Right renal cortex interstitium (tissue), 3 donors: ENCODE measurements around the gene FAM78A. TPM values are rescaled to one million over a fixed set of nuclear protein-coding genes. Genes with fewer than 3 reads are reported as not detected.
"Not testable (repeated sequence)": the region's sequence is repeated elsewhere in the genome, so short reads cannot be mapped to it uniquely, and the experiment has no call there.

ENCODE experiments used
- DNase-seq, 3 donors: peaks; one replicate each; pipeline ENCODE4 v3.0.0-alpha.2; 2013; ENCODE audit warnings: low read depth in 3 of 3, low spot score in 2 of 3
- polyA plus RNA-seq, 3 donors: library from polyadenylated mRNA; unstranded; fragments of 120-200 nt; gene quantifications; one replicate each; pipeline ENCODE4 v1.2.1, GENCODE V29; 2013; ENCODE audit not compliant: insufficient read length in 3 of 3

FAM78A gene
- polyA plus RNA-seq, 3 donors: 2.3 to 3.1 (median 2.5) TPM

DNA sequence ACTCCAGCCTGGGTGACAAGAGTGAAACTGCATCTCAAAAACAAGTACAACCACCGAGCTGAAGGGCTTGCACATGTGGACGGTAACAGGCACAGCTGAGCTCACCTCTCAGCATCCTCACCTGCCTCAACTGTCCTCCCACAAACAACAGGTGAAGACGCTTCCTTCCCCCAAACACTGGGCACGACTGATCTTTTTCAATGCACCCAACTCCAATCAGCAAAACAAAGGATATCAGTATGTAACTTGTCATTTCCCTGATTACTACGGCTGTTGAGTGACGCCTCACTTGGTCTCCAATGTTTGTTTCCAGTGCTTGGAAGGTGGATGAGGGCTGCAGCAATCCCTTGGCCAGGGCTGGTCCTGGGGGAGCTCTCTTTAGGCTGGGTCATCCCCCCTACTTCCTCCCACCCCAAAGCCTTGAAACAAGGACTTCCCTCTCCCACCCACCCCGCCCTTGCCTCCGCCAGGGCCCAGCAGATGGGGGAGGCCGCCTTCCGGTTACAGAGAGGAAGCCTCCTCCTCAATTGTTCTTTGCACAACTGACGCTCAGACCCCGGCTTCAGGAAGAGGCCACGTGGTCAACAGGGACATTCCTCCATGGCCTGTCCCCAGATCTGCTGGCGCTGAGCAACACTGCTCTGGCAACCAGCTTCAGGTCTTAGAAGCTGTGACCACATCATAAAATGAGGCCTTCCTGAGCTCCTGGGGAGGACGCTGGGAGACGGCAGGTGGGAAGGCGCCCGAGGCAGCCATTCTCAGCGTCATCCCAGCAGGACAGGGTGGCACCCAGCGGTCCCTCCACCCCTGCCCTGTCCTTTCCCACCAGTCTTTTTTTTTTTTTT lies 5.9 kb downstream of the FAM78A start:
- no peak for DNase-seq

DNA sequence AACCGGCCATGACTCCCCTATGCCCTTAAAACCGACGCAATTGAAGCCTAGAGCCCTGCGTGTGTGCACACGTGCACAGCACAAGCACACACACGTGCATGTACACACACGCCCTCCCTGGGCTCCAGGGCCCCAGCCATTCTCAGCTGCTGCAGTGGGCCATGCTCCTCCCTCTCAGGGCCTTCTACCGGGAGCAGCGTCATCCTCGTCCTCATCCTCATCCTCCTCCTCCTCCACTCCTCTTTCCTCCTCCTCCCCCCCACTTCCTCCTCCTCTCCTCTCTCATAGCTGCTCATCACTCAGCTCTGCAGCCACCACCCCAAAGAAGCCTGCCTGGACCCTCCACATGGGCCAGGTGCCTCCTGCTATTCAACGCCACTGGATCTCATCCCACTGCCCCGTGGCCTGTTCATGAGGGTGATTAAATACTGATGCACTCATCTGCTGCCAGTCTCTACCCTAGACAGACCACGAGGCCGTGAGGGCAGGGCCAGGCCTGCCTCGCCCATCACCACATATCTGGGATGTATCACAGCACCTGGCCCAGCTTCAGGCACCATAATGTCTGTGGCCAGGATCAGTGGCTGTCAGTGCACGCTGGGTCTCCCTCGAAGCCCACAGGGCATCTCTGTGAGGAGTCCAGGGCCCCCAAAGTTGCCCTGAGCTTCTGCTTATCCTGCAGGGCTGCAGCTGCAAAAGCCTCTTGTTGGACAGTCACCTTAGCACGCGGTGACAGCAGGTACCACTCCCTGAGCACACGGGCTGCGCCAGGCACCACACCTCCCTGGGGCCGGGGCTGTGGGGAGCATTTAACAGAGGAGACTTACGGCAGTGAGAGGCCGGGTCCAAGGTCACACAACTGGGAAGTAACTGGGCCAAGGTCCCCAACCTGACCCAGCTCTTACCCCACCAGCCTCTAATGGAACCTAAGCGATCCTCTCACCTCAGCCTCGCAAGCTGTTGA lies 9.8 kb downstream of the FAM78A start:
- no peak for DNase-seq

DNA sequence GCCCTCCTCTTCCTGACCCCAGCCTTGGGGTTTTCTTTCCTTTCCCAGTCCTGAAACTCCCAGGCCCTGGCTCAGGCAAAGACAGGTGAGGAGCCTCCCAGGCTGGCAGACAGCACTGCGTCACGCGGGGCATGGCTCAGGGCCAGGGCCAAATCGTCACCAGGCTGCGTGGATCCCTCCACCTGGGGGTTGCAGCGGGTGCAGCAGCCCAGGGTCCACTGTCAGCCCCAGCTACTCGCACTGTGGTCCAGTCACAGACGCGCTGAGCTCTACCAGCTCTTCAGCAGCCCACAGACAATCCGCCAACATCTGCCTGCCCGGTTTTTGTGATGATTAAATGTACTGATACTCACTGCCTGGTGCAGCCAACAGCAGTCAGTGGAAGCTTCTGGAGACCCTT lies 12.1 kb downstream of the FAM78A start:
- DNase-seq: no peak

- DNase-seq: no peak
Observed at GRCh38 chr9:131263701-131264100, 12.6 kb downstream of the FAM78A start.

- DNase-seq: not testable (repeated sequence)
Observed at GRCh38 chr9:131263033-131263343, 13.3 kb downstream of the FAM78A start.

- DNase-seq: no peak
Observed at GRCh38 chr9:131262327-131263032, 13.8 kb downstream of the FAM78A start.

GRCh38 chr9:131260751-131261452 lies 15.4 kb downstream of the FAM78A start:
- no peak for DNase-seq

DNA sequence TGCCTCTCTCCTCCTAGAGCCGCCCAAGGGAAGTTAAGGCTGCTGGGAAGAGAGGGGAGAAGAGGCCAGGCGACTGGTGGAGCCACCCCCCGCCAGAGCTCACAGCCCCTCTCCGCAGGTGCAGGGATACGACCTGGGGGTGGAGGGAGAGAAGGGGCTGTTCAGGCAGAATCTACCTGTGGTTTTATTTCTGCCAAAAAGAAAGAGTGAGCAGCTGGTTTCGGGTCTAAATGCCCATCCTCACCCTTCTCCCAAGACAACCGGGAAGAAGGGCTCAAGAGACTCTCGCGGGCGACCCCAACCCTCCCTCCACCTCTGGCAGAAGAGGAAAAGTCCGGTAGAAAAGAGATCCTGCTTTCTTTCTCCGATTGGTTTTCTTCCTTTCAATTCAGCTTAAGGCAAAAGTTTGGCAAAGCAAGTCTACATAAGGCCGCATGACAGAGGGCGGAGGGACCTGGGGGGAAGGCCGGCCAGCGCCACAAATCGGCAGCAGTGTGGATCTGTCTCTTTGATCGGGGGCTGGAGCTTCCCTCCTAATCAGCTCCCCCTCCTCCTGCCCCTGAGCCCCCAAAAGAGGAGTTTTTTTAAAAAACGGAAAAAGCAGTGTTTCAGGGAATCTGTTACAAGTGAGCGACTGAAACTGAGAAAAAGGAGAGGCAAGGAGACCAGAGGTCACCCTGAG lies 16.3 kb downstream of the FAM78A start:
- no peak for DNase-seq

- no peak for DNase-seq
Observed at GRCh38 chr9:131259432-131259898, 16.8 kb downstream of the FAM78A start.

DNA sequence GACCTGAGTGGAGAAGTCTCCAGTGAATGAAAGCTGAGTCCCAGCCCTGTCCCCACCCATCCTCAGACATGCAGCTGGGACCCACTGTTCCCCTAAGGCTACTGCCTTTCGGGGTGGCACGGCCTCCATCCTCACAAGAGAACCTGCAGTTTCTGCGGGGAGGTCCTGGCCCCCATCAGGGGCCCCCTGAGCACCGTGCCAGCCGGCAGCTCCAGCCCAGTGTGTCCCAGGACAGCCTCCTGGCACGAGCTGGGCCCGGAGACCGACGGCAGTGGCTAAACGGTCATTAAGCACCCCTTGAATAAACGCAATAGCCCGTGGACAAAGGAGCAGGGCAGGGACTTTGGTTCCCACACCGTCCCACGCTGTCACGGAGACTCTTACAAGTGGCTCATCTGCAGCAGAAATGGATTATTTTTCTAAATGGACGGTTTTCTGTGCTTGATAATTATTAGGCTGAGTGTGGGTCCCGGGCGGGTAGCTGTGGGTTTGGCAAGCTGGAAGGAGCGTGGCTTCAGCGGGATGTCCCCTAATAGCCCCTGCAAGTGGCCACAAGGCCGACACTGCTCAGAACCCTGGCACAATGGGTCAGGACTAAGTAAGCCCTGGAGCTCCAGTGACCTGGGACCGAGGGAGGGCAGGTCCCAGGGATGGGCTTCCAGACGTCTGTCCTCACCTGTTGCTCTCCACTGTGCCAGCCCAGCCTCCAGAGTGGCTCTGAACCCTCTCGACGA lies 17.4 kb downstream of the FAM78A start:
- no peak for DNase-seq

- DNase-seq: no peak
Observed at GRCh38 chr9:131258186-131258585, 18.1 kb downstream of the FAM78A start.

GRCh38 chr9:131257266-131258025 lies 18.9 kb downstream of the FAM78A start:
- no peak for DNase-seq

DNA sequence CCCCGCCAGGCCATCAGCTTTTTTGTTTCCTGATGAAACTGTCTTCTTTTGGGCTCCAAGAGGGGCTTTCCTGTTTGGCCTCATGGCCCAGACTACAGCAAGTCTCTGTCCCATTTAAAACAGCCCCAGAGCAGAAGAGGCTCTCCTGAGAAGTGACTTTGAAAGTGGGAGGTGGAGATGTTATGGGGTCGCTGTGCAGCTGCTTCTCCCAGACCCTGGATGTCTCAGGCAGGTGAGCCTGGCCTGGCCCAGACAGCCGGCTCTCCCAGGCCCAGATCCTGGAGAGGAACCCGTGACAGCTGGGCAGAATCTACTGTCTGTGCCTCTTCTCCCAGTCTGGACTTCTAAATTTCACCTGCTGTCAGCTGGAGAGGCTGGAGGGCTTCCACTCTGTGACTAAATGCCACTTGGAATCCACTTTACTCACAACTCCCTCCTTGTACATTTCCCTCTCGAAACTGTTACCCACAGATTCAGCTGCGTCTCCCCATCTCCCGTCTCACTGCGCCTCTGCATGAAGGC lies 20.6 kb downstream of the FAM78A start:
- DNase-seq: no peak

DNA sequence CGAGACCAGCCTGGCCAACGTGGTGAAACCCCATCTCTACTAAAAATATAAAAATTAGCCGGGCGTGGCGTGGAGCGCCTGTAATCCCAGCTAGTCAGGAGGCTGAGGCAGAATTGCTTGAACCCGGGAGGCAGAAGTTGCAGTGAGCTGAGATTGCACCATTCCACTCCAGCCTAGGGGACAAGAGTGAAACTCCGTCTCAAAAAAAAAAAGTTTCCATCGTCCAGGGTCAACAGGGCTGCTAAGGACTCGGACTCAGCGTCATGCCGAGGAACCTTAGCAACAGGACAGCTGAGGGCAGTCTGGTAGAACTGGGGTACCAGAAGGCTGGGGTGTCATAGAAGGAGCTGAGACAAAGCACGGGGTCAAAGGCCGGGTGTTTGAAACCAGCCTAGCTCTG lies 21.7 kb downstream of the FAM78A start:
- DNase-seq: no peak

- no peak for DNase-seq
Observed at GRCh38 chr9:131253891-131254491, 22.3 kb downstream of the FAM78A start.

DNA sequence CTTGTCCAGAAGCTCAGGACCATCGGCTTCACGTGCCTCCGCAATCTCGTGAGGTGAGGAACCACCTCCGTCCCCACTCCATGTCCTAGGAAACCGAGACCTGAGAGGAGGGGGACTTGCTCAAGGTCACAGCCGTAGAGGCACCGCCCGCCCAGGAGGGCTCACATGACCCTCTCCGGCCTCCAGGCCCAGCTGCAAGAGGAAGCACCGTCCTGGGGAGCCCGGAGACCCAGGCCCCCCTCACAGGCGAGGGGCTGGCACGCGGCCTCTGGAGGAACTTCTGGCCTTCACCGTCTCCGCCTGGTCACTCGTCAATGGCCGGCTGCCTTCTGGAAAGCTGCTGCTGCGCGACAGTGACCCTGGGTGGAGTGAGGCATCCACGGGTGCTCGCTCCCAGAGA lies 24.2 kb downstream of the FAM78A start:
- no peak for DNase-seq

GRCh38 chr9:131246618-131247017 lies 29.7 kb downstream of the FAM78A start:
- DNase-seq: no peak

- DNase-seq: not testable (repeated sequence)
Observed at GRCh38 chr9:131244331-131244730, 32.0 kb downstream of the FAM78A start.
